ENCODE results near the gene NEK5.

NEK5 gene

GRCh38 chr13:52118595-52118994 is 10.3 kb downstream of the NEK5 start:
- TF ChIP-seq CTCF (conservative IDR thresholded peaks at IDR 0.05; ENCODE audit: low read depth), result no peak
- CTCF ChIA-PET, result interaction anchor here (1.4 kb wide), 1 partner anchor 10 kb away, joined by 4 read pairs; the partner anchor contains the start of gene NEK5
- H3K27ac ChIP-seq, result no peak overlapping the region
- POLR2A ChIA-PET (ENCODE audit: low non-redundant PET), result no interaction called here
- DNase-seq (ENCODE audit: low spot score), result no peak

GRCh38 chr13:52118095-52118494 is 10.8 kb downstream of the NEK5 start:
- H3K27ac ChIP-seq, result no peak overlapping the region
- CTCF ChIA-PET, result interaction anchor here (1.2 kb wide), 1 partner anchor 8 kb away, joined by 6 read pairs; no protein-coding TSS in a partner anchor
- DNase-seq (ENCODE audit: low spot score), result no peak
- no peak for TF ChIP-seq CTCF (conservative IDR thresholded peaks at IDR 0.05; ENCODE audit: low read depth)
- POLR2A ChIA-PET (ENCODE audit: low non-redundant PET), result no interaction called here

DNA sequence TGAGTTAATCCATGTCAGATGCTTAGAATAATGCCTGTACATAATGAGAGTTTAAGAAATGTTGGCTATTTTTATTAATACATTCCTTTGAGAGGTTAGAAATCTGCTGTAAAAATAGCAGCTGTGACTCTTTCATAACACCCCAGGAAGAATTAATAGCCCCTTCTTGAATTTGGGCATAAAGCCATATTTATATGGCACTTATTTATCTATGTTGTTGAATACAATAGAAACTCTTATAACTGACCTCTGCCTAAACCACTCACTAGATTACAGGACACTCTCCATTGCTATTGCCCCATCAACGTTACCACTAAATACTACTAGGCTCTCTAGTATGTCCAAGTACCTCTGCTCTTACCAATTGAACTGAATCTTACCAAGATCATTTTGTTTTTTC is 16.3 kb downstream of the NEK5 start:
- no peak for DNase-seq (ENCODE audit: low spot score)
- TF ChIP-seq CTCF (conservative IDR thresholded peaks at IDR 0.05; ENCODE audit: low read depth), result no peak
- no peak overlapping the region for H3K27ac ChIP-seq
- ChIA-PET POLR2A (ENCODE audit: low non-redundant PET) (no interaction called here), CTCF (interaction anchor here (0.6 kb wide), 2 partner anchors 317 to 677 kb away, joined by 3 read pairs; no protein-coding TSS in a partner anchor)

DNA sequence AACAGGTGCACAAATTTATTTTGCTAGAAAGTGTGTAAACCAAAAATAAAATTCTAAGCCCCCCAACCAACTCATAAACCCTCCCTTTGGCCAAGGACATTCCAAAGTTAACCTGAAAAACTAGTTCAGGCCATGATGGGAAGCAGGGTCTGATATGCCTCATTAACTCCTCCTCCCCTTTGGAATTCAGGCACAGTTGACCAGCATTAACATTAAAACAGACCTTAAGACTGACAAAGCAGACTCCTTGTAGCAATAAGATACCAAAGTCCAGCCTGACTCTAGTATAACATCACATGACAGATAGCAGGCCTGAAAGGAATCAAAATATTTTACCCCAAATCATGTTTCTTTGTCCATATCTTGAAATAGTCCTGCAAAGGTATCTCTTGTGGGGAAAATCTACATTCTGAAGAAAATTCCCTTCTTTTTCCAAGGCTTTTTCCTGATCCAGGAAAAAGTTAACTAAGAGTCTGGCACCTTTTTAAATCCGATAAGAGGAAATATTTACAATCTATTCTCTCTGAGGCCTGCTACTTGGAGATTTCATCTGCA is 19.7 kb downstream of the NEK5 start:
- ChIA-PET POLR2A (ENCODE audit: low non-redundant PET) (no interaction called here), CTCF (no interaction called here)
- H3K27ac ChIP-seq, result no peak overlapping the region
- no peak for DNase-seq (ENCODE audit: low spot score)
- TF ChIP-seq CTCF (conservative IDR thresholded peaks at IDR 0.05; ENCODE audit: low read depth), result no peak

- CTCF ChIA-PET, result interaction anchor here (0.6 to 0.7 kb wide), 2 partner anchors 15 to 128 kb away, joined by 3 to 6 read pairs; no protein-coding TSS in a partner anchor
These were observed 23.0 kb downstream of the NEK5 start for GRCh38 chr13:52105841-52106240.

GRCh38 chr13:52104624-52105023 is 24.2 kb downstream of the NEK5 start:
- TF ChIP-seq CTCF (conservative IDR thresholded peaks at IDR 0.05; ENCODE audit: low read depth), result no peak
- DNase-seq (ENCODE audit: low spot score), result no peak
- no peak overlapping the region for H3K27ac ChIP-seq
- CTCF ChIA-PET, result interaction anchor here (0.6 to 0.7 kb wide), 2 partner anchors 21 to 299 kb away, joined by 3 read pairs; no protein-coding TSS in a partner anchor
- POLR2A ChIA-PET (ENCODE audit: low non-redundant PET), result no interaction called here

More at GRCh38 chr13:52105841-52106240, 23.0 kb downstream of the NEK5 start:
- H3K27ac ChIP-seq, result no peak overlapping the region
- DNase-seq (ENCODE audit: low spot score), result no peak
- POLR2A ChIA-PET (ENCODE audit: low non-redundant PET), result no interaction called here
- TF ChIP-seq CTCF (conservative IDR thresholded peaks at IDR 0.05; ENCODE audit: low read depth), result no peak

Data from RWPE1 (cell line).